Middle frontal gyrus (tissue), 1 donor: ENCODE results near the gene CD200R1.
"Not testable (repeated sequence)": the region's sequence is repeated elsewhere in the genome, so short reads cannot be mapped to it uniquely, and the experiment has no call there.

ENCODE experiments used
- DNase-seq: peaks from one replicate; pipeline ENCODE4 v3.0.0-alpha.2; 2015; ENCODE audit warnings: low spot score; ENCODE audit errors: extremely low spot score

CD200R1 gene

GRCh38 chr3:112974178-112974517 is 755 bp downstream of the CD200R1 start:
- no peak for DNase-seq

GRCh38 chr3:112973325-112974177 is 1.4 kb downstream of the CD200R1 start:
- no peak for DNase-seq

GRCh38 chr3:112972158-112972557 is 2.7 kb downstream of the CD200R1 start:
- DNase-seq, result no peak

GRCh38 chr3:112967828-112968227 is 7.1 kb downstream of the CD200R1 start:
- no peak for DNase-seq

- no peak for DNase-seq
Measured at GRCh38 chr3:112967425-112967824, 7.5 kb downstream of the CD200R1 start.

GRCh38 chr3:112966633-112967032 is 8.3 kb downstream of the CD200R1 start:
- no peak for DNase-seq

GRCh38 chr3:112965656-112966055 is 9.2 kb downstream of the CD200R1 start:
- no peak for DNase-seq

- DNase-seq, result no peak
Measured at GRCh38 chr3:112963683-112964082, 11.2 kb downstream of the CD200R1 start.

- no peak for DNase-seq
Measured at GRCh38 chr3:112958811-112959560, 15.9 kb downstream of the CD200R1 start.

GRCh38 chr3:112956351-112956750 is 18.6 kb downstream of the CD200R1 start:
- no peak for DNase-seq

GRCh38 chr3:112948346-112948838 is 26.5 kb downstream of the CD200R1 start:
- no peak for DNase-seq

- no peak for DNase-seq
Measured at GRCh38 chr3:112931736-112932521, 43.0 kb downstream of the CD200R1 start.

- no peak for DNase-seq
Measured at GRCh38 chr3:112930771-112931170, 44.1 kb downstream of the CD200R1 start.

- peak; percentile 7 for DNase-seq
Measured at GRCh38 chr3:112925969-112926368, 48.9 kb downstream of the CD200R1 start.

- DNase-seq, result no peak
Measured at GRCh38 chr3:112925560-112925959, 49.3 kb downstream of the CD200R1 start.

GRCh38 chr3:112919541-112919940 is 55.4 kb downstream of the CD200R1 start:
- DNase-seq, result not testable (repeated sequence)

GRCh38 chr3:112908252-112908651 is 66.7 kb downstream of the CD200R1 start:
- no peak for DNase-seq

- no peak for DNase-seq
Measured at GRCh38 chr3:112904786-112905185, 70.1 kb downstream of the CD200R1 start.

- DNase-seq, result peak; percentile 7
Measured at GRCh38 chr3:112900113-112900512, 74.8 kb downstream of the CD200R1 start.

- DNase-seq, result no peak
Measured at GRCh38 chr3:112897791-112898190, 77.1 kb downstream of the CD200R1 start.

- no peak for DNase-seq
Measured at GRCh38 chr3:112894258-112894657, 80.6 kb downstream of the CD200R1 start.

- no peak for DNase-seq
Measured at GRCh38 chr3:112889357-112889756, 85.5 kb downstream of the CD200R1 start.
